ENCODE data around the gene KIDINS220.

The KIDINS220 gene

GRCh38 chr2:8714971-8715370 is 122.4 kb downstream of the KIDINS220 start:
- TF ChIP-seq CTCF (IDR thresholded peaks at IDR 0.05; ENCODE audit: extremely low read depth, missing control alignments) = no peak
- DNase-seq (ENCODE audit: low spot score) = no peak

DNA sequence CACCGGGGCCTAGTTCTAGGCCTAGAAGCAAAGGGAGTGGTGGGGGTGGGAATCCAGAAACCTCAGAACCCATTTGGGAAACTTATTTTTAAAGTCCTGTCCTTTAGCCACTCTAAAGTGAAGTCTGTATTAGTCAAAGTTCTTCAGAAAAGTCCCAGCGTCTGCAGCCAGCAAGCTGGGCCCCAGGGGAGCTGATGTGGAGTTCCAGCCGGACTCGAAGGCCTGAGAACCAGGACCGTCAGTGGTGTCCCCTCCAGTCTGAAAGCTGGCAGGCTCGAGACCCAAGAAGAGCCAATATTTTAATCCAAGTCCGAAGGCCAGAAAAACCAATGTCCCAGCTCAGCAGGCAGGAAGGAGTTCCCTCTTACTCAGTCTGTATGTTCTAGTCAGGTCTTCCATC is 123.1 kb downstream of the KIDINS220 start:
- no peak for TF ChIP-seq CTCF (IDR thresholded peaks at IDR 0.05; ENCODE audit: extremely low read depth, missing control alignments)

DNA sequence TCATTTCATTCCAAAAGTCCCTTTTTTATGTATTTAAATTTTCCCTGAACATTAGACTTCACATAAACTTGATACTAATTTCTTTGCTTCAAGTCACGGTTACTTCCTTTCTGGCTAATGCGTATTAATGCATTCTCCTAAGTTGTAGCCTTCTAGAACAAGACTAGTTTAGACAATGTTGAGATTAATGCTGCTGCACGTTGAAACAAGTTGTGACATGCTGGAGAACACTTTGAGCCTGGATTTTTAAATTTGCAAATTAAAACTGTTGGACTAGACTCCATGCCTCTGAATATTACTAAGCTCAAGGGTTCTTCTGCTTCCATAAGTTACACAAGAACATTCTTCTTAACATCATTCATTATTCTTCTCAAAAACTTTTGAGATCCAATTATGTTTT is 126.5 kb downstream of the KIDINS220 start:
- no peak for DNase-seq (ENCODE audit: low spot score)
- no peak for TF ChIP-seq CTCF (IDR thresholded peaks at IDR 0.05; ENCODE audit: extremely low read depth, missing control alignments)

More for the DNA sequence above, 123.1 kb downstream of the KIDINS220 start:
- DNase-seq (ENCODE audit: low spot score) = no peak

GRCh38 chr2:8709611-8710010 is 127.8 kb downstream of the KIDINS220 start:
- no peak for DNase-seq (ENCODE audit: low spot score)
- no peak for TF ChIP-seq CTCF (IDR thresholded peaks at IDR 0.05; ENCODE audit: extremely low read depth, missing control alignments)

- DNase-seq (ENCODE audit: low spot score) = no peak
- TF ChIP-seq CTCF (IDR thresholded peaks at IDR 0.05; ENCODE audit: extremely low read depth, missing control alignments) = no peak
Observed at GRCh38 chr2:8704906-8705305, 132.5 kb downstream of the KIDINS220 start.

DNA sequence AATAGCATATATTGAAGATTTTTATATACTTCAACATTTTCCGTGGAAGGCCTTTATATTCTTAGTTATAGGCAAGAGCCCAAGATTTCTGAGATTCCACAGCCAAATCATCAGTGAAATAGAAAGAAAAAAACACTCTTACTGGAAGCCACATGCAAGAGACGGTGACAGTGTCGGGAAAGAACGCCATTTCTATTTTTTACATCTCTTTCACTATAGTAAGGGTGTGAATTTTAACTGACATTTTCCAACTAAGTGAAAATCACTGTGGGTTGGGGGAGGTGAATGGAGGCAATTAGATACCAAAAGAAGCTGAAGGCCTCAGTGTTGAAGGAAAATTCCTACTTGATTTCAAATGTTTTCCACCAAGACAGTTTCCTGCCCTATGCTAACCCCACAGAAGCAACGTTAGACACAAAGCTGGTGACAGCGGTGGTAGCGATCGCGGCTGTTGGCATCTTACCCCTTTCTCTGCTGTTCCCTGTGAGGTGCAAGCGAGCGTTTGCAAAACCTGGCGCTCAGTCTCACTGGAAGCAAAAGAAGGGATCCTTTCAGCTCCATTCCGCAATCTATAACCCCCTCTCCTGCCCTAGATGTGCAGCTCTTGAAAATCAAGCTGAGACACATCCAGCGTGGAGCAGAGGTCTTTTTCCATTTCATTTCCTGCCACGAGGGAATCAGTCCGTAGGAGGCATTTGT is 135.6 kb downstream of the KIDINS220 start:
- TF ChIP-seq CTCF (IDR thresholded peaks at IDR 0.05; ENCODE audit: extremely low read depth, missing control alignments) = no peak
- no peak for DNase-seq (ENCODE audit: low spot score)

GRCh38 chr2:8699839-8700238 is 137.6 kb downstream of the KIDINS220 start:
- DNase-seq (ENCODE audit: low spot score) = no peak
- TF ChIP-seq CTCF (IDR thresholded peaks at IDR 0.05; ENCODE audit: extremely low read depth, missing control alignments) = no peak

All from GM20000 (cell line).